Left colon (tissue), 2 donors: Measurements from ENCODE around the gene FGD5. TPM values are rescaled to one million over a fixed set of nuclear protein-coding genes. Genes with fewer than 3 reads are reported as not detected.
A peak's percentile ranks its signal among the peaks of the same experiment; 100 is the strongest.

ENCODE experiments used
- ATAC-seq: fragments of 200-7000 bp; cut with Tn5 transposase; one replicate; pipeline ENCODE4 v1.9.1; 2020; ENCODE audit warnings: mild to moderate bottlenecking, moderate library complexity
- DNase-seq, 2 donors: peaks; one replicate each; pipeline ENCODE4 v3.0.0-alpha.2; 2020
- intact Hi-C, 2 donors: fragments of 100-400 bp; cut with DNase I in 1 of 2; cut with micrococcal nuclease in 1 of 2; formaldehyde crosslinking; loops; one replicate each; pipeline versions ENCODE4 v1.11.2 to v1.14.0; 2022; cut with DNase I, micrococcal nuclease
- long read RNA-seq: library from polyadenylated mRNA; unstranded; transcript quantifications from one replicate; pipeline ENCODE4 v2.0.0, GENCODE V29; 2021
- total RNA-seq, 2 donors: library from RNA; stranded (reverse); fragmentation: NEBNext Ultra II Directional; extraction: Animal tissue kit (Norgen Biotek cat#: 25700); gene quantifications; one replicate each; pipeline ENCODE4 v1.2.1, GENCODE V29; 2021
- donor health status: DM: no; HTN: no; CAD: no.
- donor health status: DM: yes; HTN: yes; CAD: no.

Gene FGD5, protein sequence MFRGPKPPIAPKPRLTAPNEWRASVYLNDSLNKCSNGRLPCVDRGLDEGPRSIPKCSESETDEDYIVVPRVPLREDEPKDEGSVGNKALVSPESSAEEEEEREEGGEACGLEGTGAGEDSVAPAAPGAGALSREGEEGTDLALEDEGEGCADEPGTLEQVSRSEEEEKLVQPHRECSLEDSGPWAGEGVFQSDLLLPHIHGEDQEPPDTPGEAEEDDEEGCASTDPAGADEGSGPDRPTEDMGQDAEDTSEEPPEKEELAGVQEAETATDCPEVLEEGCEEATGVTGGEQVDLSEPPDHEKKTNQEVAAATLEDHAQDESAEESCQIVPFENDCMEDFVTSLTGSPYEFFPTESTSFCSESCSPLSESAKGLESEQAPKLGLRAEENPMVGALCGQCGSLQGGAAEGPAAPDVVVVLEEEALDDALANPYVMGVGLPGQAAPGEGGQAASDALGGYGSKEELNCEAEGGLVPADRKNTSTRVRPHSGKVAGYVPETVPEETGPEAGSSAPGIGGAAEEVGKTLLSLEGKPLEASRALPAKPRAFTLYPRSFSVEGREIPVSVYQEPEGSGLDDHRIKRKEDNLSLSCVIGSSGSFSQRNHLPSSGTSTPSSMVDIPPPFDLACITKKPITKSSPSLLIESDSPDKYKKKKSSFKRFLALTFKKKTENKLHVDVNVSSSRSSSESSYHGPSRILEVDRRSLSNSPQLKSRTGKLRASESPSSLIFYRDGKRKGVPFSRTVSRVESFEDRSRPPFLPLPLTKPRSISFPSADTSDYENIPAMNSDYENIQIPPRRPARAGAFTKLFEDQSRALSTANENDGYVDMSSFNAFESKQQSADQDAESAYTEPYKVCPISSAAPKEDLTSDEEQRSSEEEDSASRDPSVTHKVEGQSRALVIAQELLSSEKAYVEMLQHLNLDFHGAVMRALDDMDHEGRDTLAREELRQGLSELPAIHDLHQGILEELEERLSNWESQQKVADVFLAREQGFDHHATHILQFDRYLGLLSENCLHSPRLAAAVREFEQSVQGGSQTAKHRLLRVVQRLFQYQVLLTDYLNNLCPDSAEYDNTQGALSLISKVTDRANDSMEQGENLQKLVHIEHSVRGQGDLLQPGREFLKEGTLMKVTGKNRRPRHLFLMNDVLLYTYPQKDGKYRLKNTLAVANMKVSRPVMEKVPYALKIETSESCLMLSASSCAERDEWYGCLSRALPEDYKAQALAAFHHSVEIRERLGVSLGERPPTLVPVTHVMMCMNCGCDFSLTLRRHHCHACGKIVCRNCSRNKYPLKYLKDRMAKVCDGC (N-terminal part only)
- 1 to 10 TPM; 5.8 to 9.8 TPM for total RNA-seq
- long read RNA-seq, partial matches to known transcripts: 1 of 2 reads
- long read RNA-seq, other reads (novel, unspliced or antisense): 1 of 2 reads

DNA sequence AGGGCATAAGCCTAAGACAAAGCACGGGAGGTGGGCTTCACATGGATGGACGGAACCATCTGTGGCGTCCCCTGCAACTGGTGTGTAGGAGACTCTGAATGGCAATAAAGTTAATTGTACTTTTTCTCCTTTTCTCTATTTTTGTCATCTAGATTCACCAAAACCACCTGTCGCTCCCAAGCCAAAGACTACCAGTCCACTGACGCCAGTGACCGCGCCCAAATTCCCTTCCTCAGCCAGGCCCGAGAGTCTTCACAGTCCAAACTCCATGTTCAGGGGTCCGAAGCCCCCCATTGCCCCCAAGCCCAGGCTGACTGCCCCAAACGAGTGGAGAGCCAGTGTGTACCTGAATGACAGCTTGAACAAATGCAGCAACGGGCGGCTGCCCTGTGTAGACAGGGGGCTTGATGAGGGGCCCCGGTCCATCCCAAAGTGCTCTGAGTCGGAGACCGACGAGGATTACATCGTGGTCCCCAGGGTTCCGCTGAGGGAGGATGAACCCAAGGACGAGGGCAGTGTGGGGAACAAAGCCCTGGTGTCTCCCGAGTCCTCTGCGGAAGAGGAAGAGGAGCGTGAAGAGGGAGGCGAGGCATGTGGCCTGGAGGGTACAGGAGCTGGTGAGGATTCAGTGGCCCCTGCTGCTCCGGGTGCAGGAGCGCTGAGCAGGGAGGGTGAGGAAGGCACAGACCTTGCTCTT is at the start of gene FGD5:
FGD5 (plus strand) TSS at position 159 of the 697 bp plus-strand sequence; CDS start at position 269, 110 bp downstream.
- ATAC-seq (no peak), DNase-seq (no peak)
- intact Hi-C loops: no loop called here

DNA sequence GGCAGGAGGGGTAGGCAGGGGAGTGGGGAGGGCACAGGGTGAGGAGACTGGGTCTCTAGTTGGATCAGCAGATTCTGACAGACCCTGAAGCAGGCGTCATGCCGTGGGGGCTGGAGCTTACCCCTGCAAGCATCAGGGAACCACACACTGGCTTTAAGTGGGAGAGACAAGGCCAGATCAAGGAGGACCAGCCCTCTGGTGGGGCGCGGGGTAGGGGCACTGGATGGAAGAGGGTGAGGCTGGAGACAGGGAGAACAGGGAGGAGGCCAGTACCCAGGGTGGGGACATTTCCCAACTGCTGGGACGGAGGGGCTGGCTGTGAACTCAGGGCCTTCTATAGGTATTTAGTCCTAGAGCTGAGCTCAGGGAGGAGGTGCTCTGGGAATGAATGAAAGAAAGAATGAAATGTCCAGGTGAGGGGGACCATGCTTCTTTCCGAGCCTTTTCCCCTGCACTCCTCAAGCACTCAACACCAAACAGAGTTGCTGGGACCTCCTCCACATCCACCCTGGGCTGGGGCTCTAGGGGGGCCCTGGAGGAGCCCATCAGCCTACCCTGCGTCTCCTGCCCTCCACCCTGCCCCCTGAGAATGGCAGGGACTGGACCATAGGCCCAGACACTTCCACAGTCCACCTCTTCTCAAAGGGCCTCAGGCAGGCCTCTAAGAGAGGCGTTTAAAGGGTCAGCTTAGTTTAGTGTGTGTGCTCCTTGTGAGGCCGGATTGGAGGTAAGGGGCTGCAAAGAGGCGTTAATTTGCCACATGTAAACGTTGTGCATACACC is 49.0 kb upstream of the FGD5 start:
- intact Hi-C loops: no loop called here
- ATAC-seq (no peak), DNase-seq (no peak)

DNA sequence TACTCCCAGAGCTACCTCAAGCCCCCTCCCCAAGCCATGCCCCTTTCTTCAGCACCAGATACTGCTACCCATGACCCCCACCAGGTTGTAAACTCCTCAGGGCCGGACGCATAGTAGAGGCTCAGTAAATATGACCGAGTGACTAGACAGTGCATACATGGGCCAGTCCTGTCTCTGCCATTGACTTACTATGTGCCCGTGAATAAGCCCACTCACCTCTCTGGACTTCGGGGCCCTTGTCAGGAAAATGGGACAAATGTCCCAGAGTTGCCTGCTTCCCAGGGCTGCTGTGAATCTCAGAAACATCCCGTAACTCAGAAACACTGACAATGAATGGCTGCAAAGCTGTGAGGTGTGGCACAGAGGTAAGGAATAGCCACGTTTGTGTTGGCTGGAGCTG is 48.2 kb upstream of the FGD5 start:
- no peak for ATAC-seq
- intact Hi-C loops: no loop called here
- no peak for DNase-seq

DNA sequence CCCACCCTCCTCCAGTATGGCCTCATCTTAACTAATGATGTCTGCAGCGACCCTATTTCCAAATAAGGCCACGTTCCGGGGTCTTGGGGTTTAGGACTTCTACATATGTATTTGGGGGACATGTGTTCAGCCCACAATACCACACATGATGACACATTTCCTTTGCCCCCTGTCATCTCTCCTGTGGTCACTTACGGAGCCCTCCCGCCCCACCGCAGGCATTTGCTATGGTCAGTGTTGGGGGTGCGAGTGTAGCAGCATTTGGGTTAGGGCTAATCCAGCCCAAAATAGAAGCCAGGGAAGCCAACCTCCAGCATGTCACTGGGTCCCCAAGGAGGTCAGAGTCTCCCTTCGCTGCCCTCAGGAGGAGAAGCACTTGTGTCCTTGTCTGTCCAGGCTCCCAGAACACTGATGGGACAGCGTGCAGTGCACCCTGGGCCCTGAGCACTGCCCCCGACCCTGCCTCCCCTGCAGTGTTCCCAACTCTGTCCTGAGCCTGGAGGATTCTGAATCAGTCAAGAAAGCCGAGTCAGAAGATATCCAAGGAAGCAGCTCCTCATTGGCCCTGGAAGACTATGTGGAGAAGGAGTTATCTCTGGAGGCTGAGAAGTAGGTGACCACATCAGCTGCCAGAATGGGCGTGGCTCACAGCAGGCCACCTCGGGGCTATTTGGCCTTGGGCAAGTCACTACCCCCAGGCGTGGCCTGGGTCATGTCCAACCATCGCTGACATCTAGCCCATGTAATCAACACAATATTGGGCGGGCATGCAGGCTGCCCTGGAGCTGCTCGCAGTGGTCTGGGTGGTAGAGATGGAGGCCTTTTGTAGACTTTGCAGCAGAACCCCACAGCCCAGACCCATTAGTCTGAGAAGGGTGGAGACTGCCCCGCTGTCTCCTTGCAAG is 46.9 kb upstream of the FGD5 start:
- intact Hi-C loops: no loop called here

DNA sequence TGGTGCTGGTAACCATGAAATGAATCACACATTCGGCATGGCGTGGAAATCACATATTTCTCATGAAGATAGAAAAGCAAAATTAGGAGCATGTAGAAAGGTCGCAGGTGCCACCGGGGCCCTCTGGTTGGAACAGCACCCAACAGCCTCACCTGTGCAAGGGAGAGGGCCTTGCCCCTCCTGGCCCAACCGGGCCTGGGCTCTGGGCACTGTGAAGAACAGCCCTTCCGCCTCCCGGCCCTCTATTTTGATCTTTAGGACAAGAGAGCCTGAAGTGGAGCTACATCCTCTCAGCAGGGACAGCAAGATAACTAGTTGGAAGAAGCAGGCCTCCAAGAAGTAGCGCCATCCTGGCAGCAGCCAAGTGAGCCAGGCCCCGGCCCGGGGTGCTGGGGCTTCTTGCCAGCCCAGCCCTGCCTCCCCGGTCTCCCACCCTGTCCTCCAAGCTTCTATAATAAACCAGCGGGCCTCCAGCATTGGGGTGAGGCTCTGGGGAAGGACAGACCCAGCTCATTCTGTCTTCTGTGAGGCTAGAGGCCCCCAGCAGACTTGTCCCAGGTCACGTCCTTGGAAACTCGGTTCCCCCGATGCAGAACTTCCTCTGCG is 46.1 kb upstream of the FGD5 start:
- DNase-seq (no peak), ATAC-seq (no peak)
- intact Hi-C loops: no loop called here

More for the DNA sequence above, 46.9 kb upstream of the FGD5 start:
- DNase-seq (no peak), ATAC-seq (no peak)

DNA sequence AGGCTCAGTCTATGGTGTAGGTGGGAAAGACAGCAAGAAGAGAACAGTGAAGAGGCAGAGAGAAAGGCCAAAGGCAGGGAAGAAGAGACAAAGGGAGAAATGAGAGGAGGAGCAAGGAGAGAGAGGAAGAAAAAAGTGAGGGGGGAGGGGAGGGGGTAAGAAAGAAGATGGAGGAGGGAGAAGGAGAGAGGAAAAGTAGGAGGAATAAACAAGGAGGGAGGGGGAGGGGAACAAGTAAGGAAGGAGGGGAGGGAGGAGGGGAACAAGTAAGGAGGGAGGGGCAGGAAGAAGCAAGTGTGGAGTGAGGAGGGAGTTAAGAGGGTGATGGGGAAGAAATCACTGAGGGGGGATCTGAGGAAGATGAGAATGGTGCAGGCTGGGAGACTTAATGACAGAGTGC is 45.5 kb upstream of the FGD5 start:
- intact Hi-C loops: no loop called here
- DNase-seq (no peak), ATAC-seq (no peak)

DNA sequence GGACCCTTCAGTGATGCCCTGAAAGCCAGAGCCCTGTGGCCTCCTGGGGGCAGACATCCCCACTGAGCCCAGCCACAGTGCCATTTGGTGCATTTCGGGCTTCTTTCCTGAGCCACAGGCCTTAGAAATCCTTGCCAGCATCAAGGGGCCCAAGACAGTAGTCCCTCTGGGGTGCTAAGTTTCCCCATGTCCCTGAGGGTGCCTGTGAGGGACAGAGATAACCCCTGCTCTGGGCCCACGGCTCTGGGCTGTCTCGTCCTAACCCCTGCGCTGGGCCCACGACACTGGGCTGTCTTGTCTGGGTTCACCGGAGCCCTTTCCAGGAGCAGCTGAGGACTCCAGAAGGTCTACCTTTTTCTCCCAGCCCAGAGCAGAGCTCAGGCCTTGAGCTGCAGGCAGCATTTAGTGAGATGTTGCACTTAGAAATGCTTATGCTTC is 45.1 kb upstream of the FGD5 start:
- intact Hi-C loops: no loop called here
- ATAC-seq: no peak
- DNase-seq: no peak

DNA sequence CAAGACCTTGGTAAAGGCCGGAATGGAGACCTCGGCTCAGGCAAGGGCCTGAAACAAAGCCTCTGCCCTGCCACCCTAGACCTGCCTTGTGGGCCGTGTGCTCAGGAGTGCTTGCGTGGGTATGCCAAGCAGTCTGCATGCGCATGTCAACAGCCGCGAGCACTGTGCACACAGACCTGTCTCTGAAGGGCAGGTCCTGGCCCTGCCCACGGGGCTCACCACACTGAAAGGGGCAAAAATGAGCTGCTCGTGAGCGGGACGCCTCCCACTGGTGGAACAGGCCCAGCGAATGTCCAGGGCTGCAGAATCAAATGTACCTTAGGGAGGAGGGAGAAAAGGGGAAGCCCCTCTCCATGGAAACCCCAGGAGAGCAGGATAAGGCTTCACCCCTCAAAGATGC is 44.3 kb upstream of the FGD5 start:
- DNase-seq (no peak), ATAC-seq (no peak)
- intact Hi-C loops: no loop called here

DNA sequence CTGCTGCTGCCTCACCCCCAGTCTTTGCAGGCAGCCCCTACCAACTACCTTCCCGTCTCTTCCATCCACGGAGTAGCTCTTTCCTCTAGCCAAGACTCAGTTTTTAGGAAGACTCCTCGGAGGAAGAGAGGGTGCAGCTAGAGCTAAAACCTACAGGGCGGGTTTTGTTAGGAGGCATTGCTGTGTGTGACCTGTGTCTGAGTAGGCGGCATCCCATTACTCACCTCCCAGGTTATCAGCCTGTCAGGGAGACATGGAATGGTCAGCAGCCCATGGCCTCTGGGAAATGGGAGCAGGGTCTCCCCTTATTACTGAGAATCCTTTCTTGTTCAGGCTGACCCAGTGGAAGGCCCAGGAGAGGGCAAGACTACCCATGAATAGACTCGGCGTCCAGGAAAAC is 43.8 kb upstream of the FGD5 start:
- intact Hi-C loops: no loop called here
- DNase-seq (no peak), ATAC-seq (no peak)

DNA sequence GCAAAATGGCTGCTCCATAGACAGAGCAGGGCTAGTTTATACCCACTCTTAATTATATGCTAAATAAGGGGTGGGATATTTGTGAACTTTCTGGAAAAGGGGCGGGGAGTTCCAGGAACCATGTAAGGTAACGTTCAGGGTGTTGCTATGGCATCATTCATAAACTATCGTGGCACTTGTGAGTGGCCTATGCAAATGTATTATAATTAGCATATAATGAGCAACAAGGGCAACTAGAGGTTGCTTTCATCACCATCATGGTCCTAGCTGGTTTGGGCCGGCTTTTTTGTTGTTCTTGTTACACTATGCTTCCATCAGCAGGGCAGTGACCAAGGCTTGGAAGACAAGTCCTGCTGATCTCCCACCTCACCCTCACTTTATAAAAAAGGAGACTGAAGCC is 43.2 kb upstream of the FGD5 start:
- DNase-seq (no peak), ATAC-seq (no peak)
- intact Hi-C loops: no loop called here

DNA sequence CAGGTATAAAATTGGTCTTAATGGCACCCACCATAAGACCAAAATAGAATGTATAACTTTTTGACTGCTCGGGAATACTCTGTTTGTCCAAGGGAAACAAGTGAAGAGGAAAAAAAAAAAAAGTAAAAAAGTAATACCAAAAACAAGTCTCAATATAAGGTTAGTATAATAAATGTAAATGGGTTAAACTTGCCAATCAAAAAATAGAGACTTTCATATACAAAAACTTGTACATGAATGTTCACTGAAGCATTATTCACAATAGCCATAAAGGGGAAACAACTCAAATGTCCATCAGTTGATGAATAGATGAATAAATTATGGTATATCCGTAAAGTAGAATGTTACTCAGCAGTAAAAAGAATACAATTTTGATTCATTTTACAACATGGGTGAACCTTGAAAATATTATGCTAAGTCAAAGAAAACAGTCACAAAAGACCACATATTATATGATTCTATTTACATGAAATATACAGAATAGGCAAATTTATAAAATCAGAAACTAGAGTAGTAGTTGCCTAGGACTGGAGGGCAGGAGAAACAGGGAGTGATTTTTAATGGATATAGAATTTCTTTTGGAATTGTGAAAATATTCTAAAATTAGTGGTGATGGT is 39.6 kb upstream of the FGD5 start:
- intact Hi-C loops: no loop called here
- ATAC-seq (no peak), DNase-seq (no peak)

DNA sequence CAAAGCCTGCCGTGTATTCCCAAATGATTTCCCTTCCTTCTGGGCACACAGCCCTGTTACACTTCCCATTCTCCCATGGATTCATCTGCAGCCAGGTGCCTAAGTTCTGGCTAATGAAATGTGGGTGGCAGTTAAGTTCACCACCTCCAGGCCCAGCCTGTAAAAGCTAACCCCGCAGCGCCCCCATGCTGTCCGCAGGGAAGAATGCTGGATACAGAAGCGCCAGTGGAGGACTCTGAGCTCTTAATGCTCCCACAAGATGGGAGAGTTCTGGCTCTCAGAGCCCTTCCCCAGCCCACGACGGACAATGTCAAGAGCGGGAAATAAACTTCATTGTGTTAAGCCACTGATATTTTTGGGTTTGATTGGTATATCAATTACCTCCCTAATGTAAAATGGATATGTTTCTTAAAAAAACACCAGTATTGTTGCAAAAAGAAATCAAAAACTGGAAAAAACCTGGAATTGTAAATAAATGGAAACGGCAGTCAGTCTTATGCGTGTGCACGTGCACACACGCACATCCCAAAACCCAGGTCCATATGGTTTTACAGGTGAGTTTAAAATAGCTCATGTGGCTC is 37.7 kb upstream of the FGD5 start:
- ATAC-seq (peak; percentile 97), DNase-seq (peak; percentile 58 to 78)
- intact Hi-C loops: no loop called here

DNA sequence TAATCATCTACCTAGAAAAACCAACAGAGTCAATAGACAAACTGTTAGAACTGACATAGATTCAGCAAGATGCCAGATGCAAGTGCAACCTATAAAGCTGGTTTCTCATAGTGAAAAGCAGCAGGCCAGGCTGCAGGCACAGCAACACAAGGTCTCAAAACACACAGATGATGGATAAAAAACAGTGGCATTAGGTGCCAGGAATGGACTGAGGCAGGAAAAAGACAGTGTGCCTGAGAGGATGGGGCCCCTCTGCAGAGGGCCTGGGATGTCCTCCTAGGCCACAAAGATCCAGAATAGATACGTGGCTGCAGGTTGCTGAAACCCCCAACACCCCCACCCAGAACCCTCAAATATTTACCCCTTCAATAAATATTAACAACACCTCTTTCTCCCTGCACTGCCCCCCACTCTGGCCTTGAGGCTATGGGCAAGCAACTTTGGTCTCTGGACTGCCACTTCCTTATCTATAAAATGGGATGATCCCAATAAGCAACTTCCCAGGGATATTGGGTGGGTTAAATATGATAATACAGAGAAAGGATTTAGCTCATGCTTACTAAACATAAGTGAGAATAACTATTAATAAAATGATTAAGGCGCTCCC is 35.2 kb upstream of the FGD5 start:
- intact Hi-C loops: no loop called here
- ATAC-seq (no peak), DNase-seq (no peak)

DNA sequence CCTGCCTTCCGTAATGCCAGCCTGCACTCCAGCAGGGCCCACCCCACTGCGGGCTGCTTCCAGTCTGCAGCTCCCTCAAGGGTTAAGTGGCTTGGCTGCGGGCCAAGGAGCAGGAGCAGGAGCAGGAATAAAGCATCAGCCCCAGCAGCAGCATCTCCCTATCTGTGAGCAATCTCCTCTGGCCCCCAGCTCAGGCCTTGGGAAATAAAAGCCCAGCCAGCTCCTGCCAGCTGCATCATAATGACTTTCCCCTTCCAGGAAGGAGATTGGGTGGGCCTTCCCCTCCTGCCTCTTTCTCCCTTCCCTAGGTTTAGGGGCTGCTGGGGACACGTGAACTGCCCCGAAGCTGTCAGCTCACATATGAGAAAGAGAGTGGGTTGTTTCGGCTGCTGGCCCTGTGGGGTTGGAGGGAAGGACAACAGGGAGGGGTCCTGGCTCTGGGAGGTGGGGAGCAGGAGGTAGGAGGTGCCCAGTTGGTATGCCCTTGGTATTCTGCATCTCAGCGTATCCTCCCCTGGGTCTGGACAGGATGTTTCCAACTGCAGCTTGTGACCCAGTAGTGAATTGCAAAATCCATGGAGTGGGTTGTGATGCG is 34.6 kb upstream of the FGD5 start:
- intact Hi-C loops: no loop called here
- DNase-seq: no peak
- no peak for ATAC-seq
